ENCODE data around the gene VDAC2. TPM values are rescaled to one million over a fixed set of nuclear protein-coding genes. Genes with fewer than 3 reads are reported as not detected.

VDAC2 gene
- total and polyA plus RNA-seq, 2 experiments from 2014 or later: 147 to 268 TPM

GRCh38 chr10:75234683-75235374, 24.2 kb downstream of the VDAC2 start:
- H3K27me3 ChIP-seq (replicated peaks; ENCODE audit: insufficient read depth): no peaks in the 10 kb centered on the region
- H3K9me2 ChIP-seq (ENCODE audit: insufficient read depth): no peaks in the 10 kb centered on the region
- H3K79me2 ChIP-seq (ENCODE audit: insufficient read depth): peaks cover 14% of the 10 kb centered on the region
- peak overlapping the region; percentile 81 for H2AFZ ChIP-seq
- H3K4me2 ChIP-seq (ENCODE audit: unreplicated experiment): peak overlapping the region; percentile 65
- peak; percentile 20 for DNase-seq
- no peaks in the 10 kb centered on the region for H4K20me1 ChIP-seq (ENCODE audit: insufficient read depth)
- 1 to 3% methylated on average over 38 to 48 of the region's 62 CpGs for WGBS, 2 experiments (ENCODE audit: low coverage in 1 of 2, low lambda C conversion rate in 2 of 2, missing lambda C conversion rate in 2 of 2)
- peak overlapping the region; percentile 71 for H3K4me3 ChIP-seq
- no peak overlapping the region for H3K27ac ChIP-seq
- H3F3A ChIP-seq (ENCODE audit: insufficient read depth): peaks cover 36% of the 10 kb centered on the region
- H3K9ac ChIP-seq: peak overlapping the region; percentile 54
- TF ChIP-seq EZH2 (IDR thresholded peaks at IDR 0.05; ENCODE audit: insufficient read depth, poor library complexity, severe bottlenecking): no peak
- no peak for TF ChIP-seq EZH2phosphoT487 (IDR thresholded peaks at IDR 0.05; ENCODE audit: insufficient read depth, low read depth)
- no peaks in the 10 kb centered on the region for H3K9me3 ChIP-seq (ENCODE audit: low read depth)
- in situ Hi-C loops (cut with MboI): loop anchor here (5.0 to 25.0 kb wide), 2 partner anchors 48 to 973 kb away; no protein-coding TSS in a partner anchor
- H3K36me3 ChIP-seq (ENCODE audit: low read depth): peaks cover 19% of the 10 kb centered on the region
- H3K4me1 ChIP-seq (ENCODE audit: insufficient read depth): peaks cover 12% of the 10 kb centered on the region

DNA sequence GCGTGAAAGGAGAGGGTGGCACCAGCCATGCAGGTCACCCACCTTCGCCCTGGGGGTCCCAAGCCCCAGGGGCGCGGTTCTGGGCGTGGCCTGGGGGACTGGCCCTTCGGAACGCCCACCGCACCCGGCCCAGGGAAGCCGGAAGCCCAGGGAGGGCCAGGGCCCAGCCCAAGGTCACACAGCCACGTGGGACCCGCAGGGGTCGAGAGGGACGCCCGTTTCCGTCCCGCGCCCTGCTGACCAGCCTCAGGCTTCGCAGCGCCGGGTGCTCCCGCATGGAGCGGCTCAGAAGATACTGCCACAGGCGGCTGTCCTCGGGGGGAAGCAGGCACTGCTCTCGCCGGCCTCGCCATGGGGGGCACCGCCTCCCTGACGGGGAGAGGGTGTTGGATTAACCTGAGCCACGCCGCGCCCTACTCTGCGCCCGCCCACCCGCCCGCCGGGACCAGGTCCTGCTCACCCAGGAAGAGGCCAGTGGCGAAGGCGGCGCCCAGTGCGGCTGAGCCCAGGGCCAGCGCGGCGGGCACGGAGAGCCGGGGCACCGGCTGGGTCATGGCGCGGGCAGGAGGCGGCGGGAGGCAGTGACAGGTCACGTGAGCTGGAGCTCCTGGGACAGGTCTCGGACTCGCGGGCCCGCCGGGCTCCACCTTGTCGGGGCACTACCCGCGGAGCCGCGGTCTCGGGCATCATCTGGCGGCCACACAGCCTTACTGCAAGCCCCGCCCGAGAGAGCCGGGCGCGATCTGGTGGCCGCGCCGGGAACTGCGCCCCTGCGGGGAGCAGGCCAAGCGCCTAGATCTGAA, 25.0 kb downstream of the VDAC2 start, which contains the start of gene COMTD1:
COMTD1 (minus strand) TSS at position 583 of the 803 bp plus-strand sequence; CDS start at position 554, 29 bp downstream.
- in situ Hi-C loops (cut with MboI): loop anchor here (25.0 kb wide), 1 partner anchor 973 kb away; no protein-coding TSS in a partner anchor
- H3K9ac ChIP-seq: peak within 1 kb of the TSS; percentile 54

DNA sequence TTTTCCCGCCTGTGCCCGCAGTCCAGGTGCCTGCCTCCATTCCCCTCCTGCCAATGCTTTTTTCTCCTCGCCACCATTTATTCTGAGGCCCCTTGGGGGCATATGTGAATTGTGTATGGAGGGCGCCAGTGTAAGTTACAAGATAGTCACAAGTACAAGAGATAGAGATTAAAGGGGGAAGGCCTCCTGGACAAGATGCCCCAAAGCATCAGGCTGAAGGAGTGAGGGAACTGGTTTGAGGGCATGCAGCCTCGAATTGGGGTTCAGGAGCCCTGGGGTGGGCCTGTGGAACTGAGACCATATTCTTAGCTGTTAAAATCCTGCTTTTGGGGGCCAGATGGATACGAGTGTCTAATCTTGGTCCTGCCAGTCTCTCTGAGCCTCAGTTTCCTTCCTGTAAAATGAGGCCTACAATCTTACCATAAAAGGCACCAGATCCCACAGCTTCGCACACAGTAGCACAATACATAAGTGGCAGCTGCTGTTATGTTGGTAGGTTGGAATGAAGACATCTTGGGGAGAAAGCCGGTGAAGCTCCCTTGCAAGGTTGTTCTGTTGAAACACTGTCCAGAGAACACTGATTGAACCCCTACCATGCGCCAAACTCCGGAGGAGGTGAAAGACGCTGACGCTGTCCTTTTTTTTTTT, 25.7 kb downstream of the VDAC2 start:
- no peak overlapping the region for H3K9ac ChIP-seq
- H3K27ac ChIP-seq: no peak overlapping the region
- H2AFZ ChIP-seq: peak overlapping the region; percentile 81
- no peak for DNase-seq
- H3K36me3 ChIP-seq (ENCODE audit: low read depth): peaks cover 9% of the 10 kb centered on the region
- H3F3A ChIP-seq (ENCODE audit: insufficient read depth): peaks cover 25% of the 10 kb centered on the region
- WGBS, 2 experiments (ENCODE audit: low coverage in 1 of 2, low lambda C conversion rate in 2 of 2, missing lambda C conversion rate in 2 of 2): 54 to 56% methylated on average over 12 of the region's 12 CpGs
- no peaks in the 10 kb centered on the region for H3K9me3 ChIP-seq (ENCODE audit: low read depth)
- H3K27me3 ChIP-seq (replicated peaks; ENCODE audit: insufficient read depth): no peaks in the 10 kb centered on the region
- TF ChIP-seq EZH2phosphoT487 (IDR thresholded peaks at IDR 0.05; ENCODE audit: insufficient read depth, low read depth): no peak
- TF ChIP-seq EZH2 (IDR thresholded peaks at IDR 0.05; ENCODE audit: insufficient read depth, poor library complexity, severe bottlenecking): no peak
- H4K20me1 ChIP-seq (ENCODE audit: insufficient read depth): no peaks in the 10 kb centered on the region
- H3K4me1 ChIP-seq (ENCODE audit: insufficient read depth): 0 out of 2 replicates have a peak, but pooled peaks cover 6% of the 10 kb centered on the region
- 0 out of 2 replicates have a peak overlapping the region, but pooled peaks have one; percentile 71 for H3K4me3 ChIP-seq
- no peaks in the 10 kb centered on the region for H3K9me2 ChIP-seq (ENCODE audit: insufficient read depth)
- H3K79me2 ChIP-seq (ENCODE audit: insufficient read depth): 0 out of 2 replicates have a peak, but pooled peaks cover 4% of the 10 kb centered on the region
- H3K4me2 ChIP-seq (ENCODE audit: unreplicated experiment): peak overlapping the region; percentile 17
- in situ Hi-C loops (cut with MboI): loop anchor here (25.0 kb wide), 1 partner anchor 974 kb away; no protein-coding TSS in a partner anchor

More for the DNA sequence above, 25.0 kb downstream of the VDAC2 start, which contains the start of gene COMTD1:
- H3F3A ChIP-seq (ENCODE audit: insufficient read depth): peaks cover 28% of the 10 kb centered on the region
- WGBS, 2 experiments (ENCODE audit: low coverage in 1 of 2, low lambda C conversion rate in 2 of 2, missing lambda C conversion rate in 2 of 2): 1% methylated on average over 50 to 66 of the region's 76 CpGs
- peak; percentile 93 for DNase-seq
- no peaks in the 10 kb centered on the region for H4K20me1 ChIP-seq (ENCODE audit: insufficient read depth)
- H3K36me3 ChIP-seq (ENCODE audit: low read depth): peaks cover 12% of the 10 kb centered on the region
- TF ChIP-seq EZH2phosphoT487 (IDR thresholded peaks at IDR 0.05; ENCODE audit: insufficient read depth, low read depth) (no peak), EZH2 (IDR thresholded peaks at IDR 0.05; ENCODE audit: insufficient read depth, poor library complexity, severe bottlenecking) (no peak)
- H3K27ac ChIP-seq: no peak within 1 kb of the TSS
- H2AFZ ChIP-seq: peak within 1 kb of the TSS; percentile 81
- H3K27me3 ChIP-seq (replicated peaks; ENCODE audit: insufficient read depth): no peaks in the 10 kb centered on the region
- H3K9me2 ChIP-seq (ENCODE audit: insufficient read depth): no peaks in the 10 kb centered on the region
- H3K4me1 ChIP-seq (ENCODE audit: insufficient read depth): 0 out of 2 replicates have a peak, but pooled peaks cover 6% of the 10 kb centered on the region
- H3K4me2 ChIP-seq (ENCODE audit: unreplicated experiment): peak within 1 kb of the TSS; percentile 65
- no peaks in the 10 kb centered on the region for H3K9me3 ChIP-seq (ENCODE audit: low read depth)
- H3K79me2 ChIP-seq (ENCODE audit: insufficient read depth): peaks cover 8% of the 10 kb centered on the region; the same call in 1 of the 2 replicates
- peak within 1 kb of the TSS; percentile 71 for H3K4me3 ChIP-seq
